HepG2 (cell line): ENCODE data around the gene RAB6A. TPM values are rescaled to one million over a fixed set of nuclear protein-coding genes. Genes with fewer than 3 reads are reported as not detected.
A peak's percentile ranks its signal among the peaks of the same experiment; 100 is the strongest.

Experiments used
- ATF3 ChIP-seq: sonication (generic); formaldehyde crosslinking; IDR thresholded peaks from 2 replicates; pipeline ENCODE4 v1.4.0; 2020; ENCODE audit warnings: missing genetic modification reagents
- CC2D1A ChIP-seq: sonication (generic); formaldehyde crosslinking; IDR thresholded peaks from 2 replicates; pipeline ENCODE4 v1.8.1; 2023; ENCODE audit warnings: mild to moderate bottlenecking, missing genetic modification reagents
- FOXP4 ChIP-seq: sonication (generic); formaldehyde crosslinking; IDR thresholded peaks from 2 replicates; pipeline ENCODE4 v1.4.0; 2020; ENCODE audit warnings: missing genetic modification reagents
- HMGA1 ChIP-seq: sonication (generic); formaldehyde crosslinking; conservative IDR thresholded peaks from 2 replicates; pipeline ENCODE4 v1.4.0; 2020; ENCODE audit warnings: missing genetic modification reagents
- MIER2 ChIP-seq: IDR thresholded peaks from 2 replicates; pipeline ENCODE4 v1.6.1; 2016; ENCODE audit warnings: missing biosample characterization, missing genetic modification reagents
- MIER3 ChIP-seq: IDR thresholded peaks from 2 replicates; pipeline ENCODE4 v1.6.1; 2016; ENCODE audit warnings: missing compliant biosample characterization, borderline replicate concordance
- RFX1 ChIP-seq: fragments of 450-650 bp; IDR thresholded peaks from 2 replicates; pipeline ENCODE4 v1.6.1; 2017
- RFXANK ChIP-seq: IDR thresholded peaks from 2 replicates; pipeline ENCODE4 v1.6.1; 2016
- SYNCRIP ChIP-seq: fragments of 200-400 bp; formaldehyde crosslinking; IDR thresholded peaks from 2 replicates; pipeline ENCODE4 v1.6.1; 2018; ENCODE audit warnings: mild to moderate bottlenecking, low read depth, low read length; ENCODE audit not compliant: insufficient read depth
- TAF15 ChIP-seq: fragments of 200-400 bp; formaldehyde crosslinking; IDR thresholded peaks from one replicate; pipeline ENCODE4 v1.6.1; 2018; ENCODE audit warnings: mild to moderate bottlenecking, low read depth, low read length; ENCODE audit not compliant: poor library complexity, severe bottlenecking
- TEF ChIP-seq: sonication (generic); formaldehyde crosslinking; IDR thresholded peaks from 2 replicates; pipeline ENCODE4 v1.5.0; 2020; ENCODE audit warnings: missing genetic modification reagents
- THAP8 ChIP-seq: sonication (generic); formaldehyde crosslinking; IDR thresholded peaks from 2 replicates; pipeline ENCODE4 v1.5.1; 2020; ENCODE audit warnings: missing genetic modification reagents, mild to moderate bottlenecking, borderline replicate concordance
- USF2 ChIP-seq, 2 experiments: sonication (generic) in 1 of 2; formaldehyde crosslinking in 1 of 2; IDR thresholded peaks; 2 replicates each; pipeline versions ENCODE4 v1.5.1 to v1.6.1; 2011 to 2020; ENCODE audit warnings: borderline replicate concordance in 1 of 2, low read depth in 1 of 2, low read length in 1 of 2, mild to moderate bottlenecking in 1 of 2, missing genetic modification reagents in 1 of 2, moderate library complexity in 1 of 2
- ZNF441 ChIP-seq: sonication (generic); formaldehyde crosslinking; IDR thresholded peaks from 2 replicates; pipeline ENCODE4 v1.7.0; 2021; ENCODE audit warnings: missing genetic modification reagents, borderline replicate concordance
- ZNF484 ChIP-seq: sonication (generic); formaldehyde crosslinking; IDR thresholded peaks from 2 replicates; pipeline ENCODE4 v1.5.1; 2020; ENCODE audit warnings: mild to moderate bottlenecking, low read depth, missing genetic modification reagents, borderline replicate concordance
- ZNF687 ChIP-seq: sonication (generic); formaldehyde crosslinking; IDR thresholded peaks from 2 replicates; pipeline ENCODE4 v1.5.1; 2020; ENCODE audit warnings: mild to moderate bottlenecking, missing genetic modification reagents, moderate library complexity
- polyA plus RNA-seq, 8 experiments: library from polyadenylated mRNA; depleted of rRNA in 3 of 8; stranded (reverse) in 7 of 8; unstranded in 1 of 8; fragments of >200 nt; fragmentation: Illumina TruSeq in 4 of 8; extraction: Trizol in 4 of 8; gene quantifications; 2 replicates each; pipeline versions ENCODE4 v1.2.1 to v1.2.3, GENCODE V29; 2011 to 2016; ENCODE audit warnings: low read depth in 4 of 8, missing spikeins in 1 of 8, mixed read lengths in 1 of 8; ENCODE audit not compliant: insufficient read depth in 1 of 8
- total RNA-seq, 5 experiments: library from RNA; depleted of rRNA; stranded (reverse); fragments of >200 nt; fragmentation: Illumina TruSeq; extraction: Trizol; gene quantifications; 2 replicates each; pipeline ENCODE4 v1.2.3, GENCODE V29; 2016; ENCODE audit warnings: low read depth in 1 of 5

Gene RAB6A
- total and polyA plus RNA-seq, 2 of the 13 experiments (the other 11 are each of a cell fraction or from before 2014, with no cell fraction given): 74.3 to 121 TPM

- TF ChIP-seq THAP8 (CRISPR knock-in tag) (peak; percentile 31; the same call in 1 of the 2 replicates), MIER3 (CRISPR knock-in tag) (no peak), SYNCRIP (no peak), RFX1 (no peak), ATF3 (CRISPR knock-in tag) (no peak), CC2D1A (CRISPR knock-in tag) (no peak), ZNF441 (peak; percentile 79), TAF15 (no peak), USF2 (IDR thresholded peaks at IDR 0.05; ENCODE audit: low read depth, low read length) (no peak), USF2 (CRISPR knock-in tag; IDR thresholded peaks at IDR 0.05; ENCODE audit: borderline replicate concordance) (no peak), ZNF484 (CRISPR knock-in tag) (no peak), FOXP4 (CRISPR knock-in tag) (0 out of 2 replicates have a peak, but pooled peaks have one; percentile 35), HMGA1 (CRISPR knock-in tag) (no peak), ZNF687 (CRISPR knock-in tag) (peak; percentile 72), RFXANK (CRISPR knock-in tag) (peak; percentile 65; the same call in 1 of the 2 replicates), TEF (CRISPR knock-in tag) (no peak), MIER2 (CRISPR knock-in tag) (no peak)
Measured at GRCh38 chr11:73760679-73761402, at the start of gene RAB6A (continued).
